WERI-Rb-1 (cell line): Measurements from ENCODE around the gene TBC1D17.

Source experiments
- DNase-seq: peaks from one replicate; pipeline ENCODE4 v3.0.0-alpha.2; 2020
- H3K27ac ChIP-seq: fragments of 250-450 bp; sonication (Bioruptor Pico); 2 replicates; pipeline ENCODE4 v1.5.1; 2020; ENCODE audit warnings: mild to moderate bottlenecking, moderate library complexity
- H3K27me3 ChIP-seq: fragments of 250-450 bp; sonication (Bioruptor Pico); 2 replicates; pipeline ENCODE4 v1.5.1; 2021; ENCODE audit warnings: mild to moderate bottlenecking, low read depth, moderate library complexity; ENCODE audit not compliant: insufficient read depth, severe bottlenecking
- H3K36me3 ChIP-seq: fragments of 250-450 bp; sonication (Bioruptor Pico); 2 replicates; pipeline ENCODE4 v1.5.1; 2020; ENCODE audit warnings: mild to moderate bottlenecking, moderate library complexity
- H3K4me3 ChIP-seq: 2 replicates; pipeline ENCODE4 v1.5.1; 2011; ENCODE audit warnings: low read depth, mild to moderate bottlenecking, control low read depth, low read length
- H3K9me3 ChIP-seq: fragments of 250-450 bp; sonication (Bioruptor Pico); 2 replicates; pipeline ENCODE4 v1.5.1; 2021; ENCODE audit warnings: mild to moderate bottlenecking, moderate library complexity; ENCODE audit not compliant: severe bottlenecking
- CTCF ChIP-seq: IDR thresholded peaks from 2 replicates; pipeline ENCODE4 v1.5.1; 2011; ENCODE audit warnings: low read depth, mild to moderate bottlenecking, control low read depth, inconsistent platforms, low read length

TBC1D17 gene

GRCh38 chr19:49880162-49880869 lies 2.8 kb downstream of the TBC1D17 start:
- Histone ChIP-seq H3K9me3 (no peaks in the 10 kb centered on the region), H3K36me3 (peaks cover 49% of the 10 kb centered on the region), H3K27ac (no peak overlapping the region), H3K4me3 (no peak overlapping the region), H3K27me3 (no peaks in the 10 kb centered on the region)
- no peak for DNase-seq
- TF ChIP-seq CTCF = no peak

GRCh38 chr19:49881186-49881585 lies 3.7 kb downstream of the TBC1D17 start:
- Histone ChIP-seq H3K4me3 (no peak overlapping the region), H3K9me3 (no peaks in the 10 kb centered on the region), H3K36me3 (peaks cover 49% of the 10 kb centered on the region), H3K27ac (no peak overlapping the region), H3K27me3 (no peaks in the 10 kb centered on the region)
- no peak for TF ChIP-seq CTCF
- DNase-seq = no peak

DNA sequence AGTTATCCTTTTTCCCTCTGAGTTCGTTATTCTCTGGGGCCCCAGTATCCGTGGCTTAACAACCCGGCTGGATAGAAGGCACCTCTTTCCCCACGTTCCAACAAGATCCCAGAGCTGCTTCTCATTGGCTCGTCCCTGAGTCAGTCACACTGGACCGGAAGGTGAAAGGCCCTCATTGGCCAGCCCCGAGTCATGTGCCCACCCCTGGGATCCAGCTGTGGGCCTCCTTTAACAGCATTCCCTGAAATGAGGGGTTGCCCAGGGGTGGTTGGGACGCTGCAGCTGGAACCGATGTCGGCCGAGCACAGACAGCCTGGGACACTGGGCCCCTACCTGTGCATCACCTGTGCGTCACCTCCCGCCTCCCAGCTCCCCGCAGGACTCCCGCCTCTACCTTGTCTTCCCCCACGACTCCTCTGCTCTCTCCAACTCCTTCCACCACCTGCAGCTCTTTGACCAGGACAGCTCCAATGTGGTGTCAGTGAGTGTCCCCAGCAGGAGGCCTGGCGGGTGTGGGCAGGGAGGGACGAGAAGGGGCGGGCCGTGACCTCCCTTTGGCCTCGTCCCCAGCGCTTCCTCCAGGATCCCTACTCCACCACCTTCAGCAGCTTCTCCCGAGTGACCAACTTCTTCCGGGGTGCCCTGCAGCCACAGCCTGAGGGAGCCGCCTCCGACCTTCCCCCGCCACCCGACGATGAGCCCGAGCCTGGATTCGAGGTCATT lies 4.3 kb downstream of the TBC1D17 start:
- H3K9me3 ChIP-seq = no peaks in the 10 kb centered on the region
- no peaks in the 10 kb centered on the region for H3K27me3 ChIP-seq
- H3K27ac ChIP-seq = no peak overlapping the region
- TF ChIP-seq CTCF = no peak
- DNase-seq = peak; percentile 26
- H3K4me3 ChIP-seq = no peak overlapping the region
- peaks cover 49% of the 10 kb centered on the region for H3K36me3 ChIP-seq

- no peaks in the 10 kb centered on the region for H3K9me3 ChIP-seq
- H3K4me3 ChIP-seq = no peak overlapping the region
- no peak for DNase-seq
- H3K27ac ChIP-seq = no peak overlapping the region
- peaks cover 49% of the 10 kb centered on the region for H3K36me3 ChIP-seq
- no peaks in the 10 kb centered on the region for H3K27me3 ChIP-seq
- TF ChIP-seq CTCF = no peak
Measured at GRCh38 chr19:49882643-49883042, 5.1 kb downstream of the TBC1D17 start.

DNA sequence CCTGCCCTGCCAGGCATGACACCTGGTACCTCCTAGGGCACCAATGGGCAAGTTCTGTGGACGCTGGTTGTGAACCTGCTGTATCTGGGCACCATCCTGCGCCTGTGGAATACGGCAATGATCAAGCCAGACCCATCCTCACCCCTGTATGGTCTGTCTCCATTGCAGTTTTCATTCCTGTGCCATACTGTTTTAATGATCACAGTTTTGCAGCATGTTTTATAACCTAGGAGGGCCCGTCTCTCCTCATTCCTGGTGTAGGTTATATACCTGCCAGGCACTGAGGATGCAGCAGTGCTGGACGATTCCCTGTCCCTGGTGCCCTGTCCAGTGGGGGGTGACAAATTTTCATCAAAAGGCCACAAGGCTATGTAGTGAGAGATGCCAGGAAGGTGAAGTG lies 5.6 kb downstream of the TBC1D17 start:
- no peaks in the 10 kb centered on the region for H3K27me3 ChIP-seq
- H3K9me3 ChIP-seq = no peaks in the 10 kb centered on the region
- H3K4me3 ChIP-seq = no peak overlapping the region
- no peak for DNase-seq
- peaks cover 49% of the 10 kb centered on the region for H3K36me3 ChIP-seq
- H3K27ac ChIP-seq = no peak overlapping the region
- no peak for TF ChIP-seq CTCF
